Stimulated activated CD8-positive, alpha-beta memory T cell treated with anti-CD3 and anti-CD28 coated beads, Interleukin-15, amount 100 ng/mL, for 4 hours (primary cell): ENCODE results near the gene CD200.

ENCODE experiments used
- DNase-seq, 2 donors: peaks; one replicate each; pipeline ENCODE4 v3.0.0-alpha.2; 2020; ENCODE audit warnings: low read depth in 2 of 2

Gene CD200

GRCh38 chr3:112331851-112332250 lies 1.1 kb upstream of the CD200 start:
- DNase-seq = no peak

GRCh38 chr3:112333381-112334317 lies 693 bp downstream of the CD200 start:
- no peak for DNase-seq

GRCh38 chr3:112334691-112335433 lies 1.9 kb downstream of the CD200 start:
- DNase-seq = no peak

DNA sequence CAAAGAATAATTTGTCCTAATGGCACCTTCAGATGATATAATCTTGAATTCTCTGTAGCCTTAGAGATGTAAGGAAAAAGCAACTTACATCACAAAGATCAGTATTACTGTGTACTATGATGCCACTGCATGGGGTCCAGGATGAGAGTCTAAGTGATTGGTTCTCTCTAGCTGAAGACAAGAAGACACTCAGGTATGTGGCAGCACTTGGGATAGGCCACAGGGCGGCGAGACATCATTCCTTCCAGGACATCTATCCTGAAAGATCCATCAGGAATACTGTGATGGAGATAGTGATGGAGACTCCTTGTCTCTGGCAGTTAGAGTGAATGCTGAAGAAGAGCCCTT lies 2.5 kb downstream of the CD200 start:
- no peak for DNase-seq

- DNase-seq = no peak
These were observed 5.2 kb downstream of the CD200 start for GRCh38 chr3:112338021-112338726.

GRCh38 chr3:112338727-112339056 lies 5.7 kb downstream of the CD200 start:
- DNase-seq = no peak

DNA sequence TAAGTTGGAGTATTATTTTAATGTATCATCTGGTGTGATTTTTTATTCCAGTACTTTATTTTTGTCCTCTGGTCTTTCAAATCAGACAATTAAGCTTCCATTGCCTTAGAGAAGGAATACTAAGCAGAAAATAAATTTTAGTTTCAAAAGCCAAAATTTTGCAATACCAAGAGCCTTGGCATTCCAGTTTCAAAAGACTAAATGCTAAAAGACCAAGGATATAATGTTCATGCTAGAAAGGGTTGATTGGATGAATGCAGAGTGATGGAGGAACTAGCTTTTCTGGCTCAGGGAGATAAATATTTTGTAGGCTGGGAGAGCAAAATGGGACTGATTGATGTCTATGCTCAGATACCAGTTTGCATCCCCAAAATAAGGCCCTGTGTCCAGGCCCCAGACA lies 6.2 kb downstream of the CD200 start:
- no peak for DNase-seq

DNA sequence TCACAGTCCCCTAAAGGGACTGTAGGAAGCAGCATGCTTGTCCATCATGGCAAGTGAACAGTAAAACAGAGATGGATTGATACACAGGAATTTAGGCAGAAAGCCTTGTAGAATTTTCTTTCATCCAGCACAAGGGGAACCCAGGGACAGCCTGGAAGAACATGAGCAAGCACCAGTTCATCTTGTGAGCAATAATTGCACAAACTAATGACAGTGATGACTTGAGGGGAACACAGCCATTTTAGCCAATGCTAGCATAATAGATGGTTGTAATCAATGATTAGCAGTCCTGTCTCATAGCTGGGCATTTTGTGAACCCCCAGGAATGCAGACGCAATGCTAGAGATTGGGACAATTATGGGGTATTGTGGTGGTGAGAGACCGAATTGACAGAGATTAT lies 6.7 kb downstream of the CD200 start:
- DNase-seq = no peak

DNA sequence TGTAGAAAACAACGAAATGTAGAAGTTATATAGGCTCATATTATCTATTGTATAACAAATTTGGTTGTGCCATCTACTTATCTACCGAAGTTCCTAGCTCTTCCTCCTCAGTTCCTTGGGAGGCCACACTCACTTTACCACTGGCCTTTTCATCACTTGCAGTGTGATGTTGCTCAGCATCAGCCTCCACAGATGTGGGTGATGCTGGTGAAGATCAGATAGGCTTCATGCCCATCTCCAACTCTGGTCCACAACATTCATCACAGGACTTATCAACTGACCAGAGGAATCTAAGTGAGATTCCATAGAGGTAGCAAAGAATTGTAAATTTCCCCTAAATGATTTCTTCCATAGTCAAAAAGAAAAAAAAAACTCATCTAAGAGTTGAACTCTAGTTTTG lies 8.4 kb downstream of the CD200 start:
- DNase-seq = no peak

GRCh38 chr3:112345681-112346080 lies 12.7 kb downstream of the CD200 start:
- DNase-seq = no peak

- DNase-seq = no peak
These were observed 13.7 kb downstream of the CD200 start for GRCh38 chr3:112346491-112347122.

- no peak for DNase-seq
These were observed 16.0 kb downstream of the CD200 start for GRCh38 chr3:112348943-112349342.

DNA sequence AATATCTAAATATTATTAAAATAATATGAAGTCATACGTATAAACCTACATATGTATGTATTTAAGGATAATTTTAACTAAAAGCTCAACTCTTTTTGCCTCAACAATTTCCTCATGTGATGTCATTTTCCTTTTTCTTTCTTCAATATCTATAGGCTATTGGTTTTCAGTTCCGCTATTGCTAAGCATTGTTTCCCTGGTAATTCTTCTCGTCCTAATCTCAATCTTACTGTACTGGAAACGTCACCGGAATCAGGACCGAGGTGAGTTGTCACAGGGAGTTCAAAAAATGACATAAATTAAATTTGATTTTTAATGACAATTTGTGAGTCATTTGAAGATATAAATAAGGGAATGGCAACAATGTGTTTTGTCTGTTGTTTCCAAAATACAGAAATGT lies 16.6 kb downstream of the CD200 start:
- no peak for DNase-seq

DNA sequence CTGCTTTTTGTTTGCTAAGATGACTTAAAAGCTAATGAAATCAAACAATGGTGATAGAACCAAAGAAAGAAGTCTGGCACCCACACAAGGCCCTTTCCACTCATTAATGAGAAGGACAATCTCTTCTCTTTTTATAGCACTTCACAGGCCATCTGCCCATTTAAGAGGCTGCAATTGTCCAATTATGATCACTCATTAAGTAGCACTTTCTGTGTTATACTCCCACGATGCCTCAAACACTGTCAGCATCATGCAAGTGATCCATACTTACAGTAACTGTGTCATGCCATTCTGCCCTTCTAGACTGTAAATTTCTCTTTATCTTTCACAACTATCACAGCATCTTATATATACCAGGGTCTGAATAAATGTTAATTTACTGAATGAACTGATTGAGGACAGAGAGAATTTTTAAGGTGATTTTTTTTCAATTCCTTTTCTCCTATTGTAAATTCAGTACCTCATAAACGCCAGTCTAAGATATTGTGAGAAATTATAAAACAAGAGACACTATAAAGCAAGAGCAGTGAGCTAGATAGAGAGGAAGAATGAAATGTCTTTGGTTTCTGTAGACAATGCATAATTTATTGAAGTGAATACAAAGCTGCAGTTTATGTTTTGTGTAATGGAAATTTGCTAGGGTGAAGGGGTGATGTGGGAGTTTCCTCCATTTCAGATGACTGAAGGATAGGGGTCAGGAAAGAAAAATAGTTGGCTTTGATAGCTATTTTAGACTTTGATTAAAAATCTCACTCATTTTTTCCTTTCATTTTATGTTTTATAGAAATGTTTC lies 17.3 kb downstream of the CD200 start:
- DNase-seq = no peak

- DNase-seq = no peak
These were observed 18.1 kb downstream of the CD200 start for GRCh38 chr3:112351036-112351435.

GRCh38 chr3:112351823-112352222 lies 18.9 kb downstream of the CD200 start:
- DNase-seq = no peak

DNA sequence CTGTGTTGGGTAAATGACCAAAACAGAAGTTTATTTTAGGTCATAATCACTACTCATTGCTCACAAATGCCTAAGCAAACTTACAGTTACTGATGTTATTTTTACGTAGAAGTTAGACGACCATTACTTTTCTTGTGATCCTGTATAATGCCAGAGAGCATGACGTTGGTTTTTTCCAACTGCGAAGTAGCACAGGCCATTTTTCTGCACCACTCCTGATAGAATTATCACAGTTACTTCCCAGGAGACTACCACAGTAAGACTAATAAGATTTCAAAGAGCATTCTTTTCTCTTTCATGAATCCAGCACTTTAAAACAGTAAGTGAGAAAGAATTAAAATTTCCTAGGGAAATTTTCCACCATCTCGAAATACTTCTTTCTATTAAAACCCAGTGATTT lies 19.8 kb downstream of the CD200 start:
- DNase-seq = no peak

- no peak for DNase-seq
These were observed 20.4 kb downstream of the CD200 start for GRCh38 chr3:112353365-112353764.

- DNase-seq = no peak
These were observed 21.8 kb downstream of the CD200 start for GRCh38 chr3:112354642-112355306.

GRCh38 chr3:112355307-112355687 lies 22.3 kb downstream of the CD200 start:
- DNase-seq = no peak
